HEK293 (cell line): ENCODE results near the gene DIDO1.

Experiments
- CTCF ChIP-seq: fragments of 450-650 bp; formaldehyde crosslinking; IDR thresholded peaks from 2 replicates; pipeline ENCODE4 v1.5.1; 2016; ENCODE audit warnings: missing biosample characterization, missing genetic modification characterization
- ZNF660 ChIP-seq: fragments of 450-650 bp; IDR thresholded peaks from 2 replicates; pipeline ENCODE4 v1.5.1; 2018; ENCODE audit warnings: missing biosample characterization, mild to moderate bottlenecking, missing genetic modification characterization

GRCh38 chr20:62923669-62924441, 2.5 kb downstream of the DIDO1 start:
- TF ChIP-seq CTCF (tag by site-specific recombination) (no peak), ZNF660 (tag by site-specific recombination) (no peak)
